Regular cardiac myocyte (primary cell): Measurements from ENCODE around the gene RRAGD. TPM values are rescaled to one million over a fixed set of nuclear protein-coding genes. Genes with fewer than 3 reads are reported as not detected.

Source experiments
- total RNA-seq: library from RNA; depleted of rRNA; stranded (reverse); fragments of >200 nt; gene quantifications from 2 replicates; pipeline ENCODE4 v1.2.3, GENCODE V29; 2014

The RRAGD gene
- total RNA-seq = 0.19 and 7.0 TPM in 2 replicates

DNA sequence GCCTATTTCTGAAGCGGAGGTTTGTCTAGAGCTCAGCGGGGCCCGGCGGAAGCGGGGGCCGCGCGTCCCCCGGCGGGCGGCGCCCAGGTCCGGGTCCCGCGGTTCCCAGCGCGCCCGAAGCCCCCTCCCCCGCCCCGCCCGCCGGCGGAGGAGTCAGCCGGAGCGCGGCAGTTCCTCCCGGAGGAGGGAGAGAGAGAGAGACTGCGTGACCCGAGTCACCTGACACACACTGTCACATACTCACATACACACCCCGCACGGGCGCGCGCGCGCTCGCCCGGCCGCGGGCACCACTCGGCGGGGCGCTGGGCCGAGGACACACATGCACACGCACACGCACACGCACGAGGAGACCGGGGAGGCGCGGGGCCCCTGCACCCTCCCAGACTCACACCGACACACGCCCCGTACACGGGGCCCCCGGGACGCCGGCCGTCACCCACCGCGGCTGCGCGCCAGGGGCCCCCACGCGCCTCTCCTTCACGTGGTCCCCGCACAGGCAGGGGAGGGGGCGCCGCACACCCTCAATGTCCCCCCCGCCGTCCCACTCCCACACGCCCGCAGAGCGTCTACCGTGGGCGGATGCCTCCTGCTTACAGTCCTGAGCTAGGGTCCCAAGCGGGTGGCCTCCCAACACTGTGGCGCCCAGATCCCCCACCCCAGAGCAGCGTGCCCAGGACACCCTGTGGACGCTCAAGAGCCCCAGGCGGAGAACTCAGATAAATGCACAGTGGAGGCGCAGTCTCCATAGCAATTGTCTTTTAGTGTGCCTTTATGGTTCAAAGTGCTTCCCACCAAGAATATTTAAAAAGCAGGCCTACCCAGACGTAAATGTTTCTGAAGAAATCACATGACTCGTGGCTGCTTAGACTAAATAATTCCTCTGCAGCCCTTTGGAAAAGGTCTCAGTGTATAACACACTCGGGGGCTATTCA lies at the start of gene RRAGD:
Gene RRAGD (minus strand): TSS at position 203 of the 935 bp plus-strand sequence. CDS start 280 bp downstream, outside the sequence.

DNA sequence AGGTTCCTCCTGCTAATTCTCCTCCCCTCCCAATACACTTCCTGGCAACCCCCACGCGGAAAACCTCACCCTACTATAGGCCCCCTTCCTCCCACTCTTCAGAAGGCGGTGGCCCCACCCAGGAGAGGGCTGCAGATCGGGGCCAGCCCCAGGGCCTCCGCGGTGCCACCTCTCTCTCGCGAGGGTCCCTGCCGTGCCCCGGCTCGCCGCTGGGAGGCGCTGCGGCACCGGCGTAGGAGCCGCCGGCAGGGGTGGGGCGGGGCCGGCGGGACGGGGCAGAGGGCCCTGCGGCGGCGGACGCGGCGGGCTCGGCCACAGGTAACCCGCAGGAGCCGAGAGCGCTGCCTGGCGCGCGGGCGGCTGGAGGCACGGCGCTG lies 20.8 kb upstream of the RRAGD start, which contains the start of gene ANKRD6:
Gene ANKRD6 (plus strand): TSS at position 278 of the 377 bp plus-strand sequence. CDS start 133,825 bp downstream, outside the sequence.

GRCh38 chr6:89352278-89353117 lies 59.6 kb downstream of the RRAGD start, which contains the start of gene UBE2J1:
Gene UBE2J1, minus strand, starts transcription at chr6:89352722. Its CDS starts 153 bp downstream, at chr6:89352569.

GRCh38 chr6:89315249-89315885 lies 96.7 kb downstream of the RRAGD start, which contains the start of gene GABRR2:
Gene GABRR2, minus strand, starts transcription at chr6:89315299. Its CDS starts 134 bp downstream, at chr6:89315165.

Other genes with a start within 250 kb of the RRAGD start
- not detected in 2 replicates for gene GABRR1, start 194.9 kb downstream of the RRAGD start, total RNA-seq
- 0.19 and 0.56 TPM in 2 replicates for gene GABRR2, start 97.0 kb downstream of the RRAGD start, total RNA-seq
- gene UBE2J1, start 59.6 kb downstream of the RRAGD start, total RNA-seq = 23.7 and 39.3 TPM in 2 replicates
- gene ANKRD6, start 20.9 kb upstream of the RRAGD start, total RNA-seq = 2.5 and 10.1 TPM in 2 replicates
- gene LYRM2, start 226.5 kb upstream of the RRAGD start, total RNA-seq = 24.5 and 27.6 TPM in 2 replicates